GM12878 (cell line): ENCODE data around the gene MAZ. TPM values are rescaled to one million over a fixed set of nuclear protein-coding genes. Genes with fewer than 3 reads are reported as not detected.

Source experiments
- ATAC-seq: fragments of 200-7000 bp; cut with Tn5 transposase; 3 replicates; pipeline ENCODE4 v1.9.1; 2020; ENCODE audit warnings: mild to moderate bottlenecking, moderate library complexity
- BruUV-seq: library from RNA; stranded (reverse); fragments of 400-500 nt; replicated peaks from 2 replicates; lab custom pipeline; 2021; lab: Mats Ljungman, UMichigan
- CTCF ChIA-PET: fragments of 300-600 bp; sonication (Branson Sonifier 250); formaldehyde crosslinking; extraction: SDS; loops from one replicate; lab custom pipeline; 2021; ENCODE audit warnings: inconsistent platforms; lab: Yijun Ruan, JAX
- POLR2A ChIA-PET: fragments of 350-600 bp; formaldehyde crosslinking; extraction: SDS; loops from one replicate; lab custom pipeline; 2021; ENCODE audit warnings: inconsistent platforms; lab: Charles Lee
- RAD21 ChIA-PET: fragments of 300-600 bp; sonication (Branson Sonifier 250); formaldehyde crosslinking; loops from one replicate; lab custom pipeline; 2023; ENCODE audit warnings: antibody characterized with exemption; ENCODE audit not compliant: unreplicated experiment; lab: Charles Lee
- SMC1A ChIA-PET: fragments of 300-600 bp; sonication (Branson Sonifier 250); formaldehyde crosslinking; loops from one replicate; lab custom pipeline; 2023; ENCODE audit not compliant: unreplicated experiment, uncharacterized antibody; lab: Charles Lee
- DNase-seq: peaks from one replicate; pipeline ENCODE4 v3.0.0-alpha.2; 2011; ENCODE audit warnings: low read depth, low spot score
- FAIRE-seq: peaks from 3 replicates; lab custom pipeline; 2011; peaks lifted over from hg19 to GRCh38; lab: Jason Lieb, UNC
- H2AFZ ChIP-seq: 2 replicates; pipeline ENCODE4 v1.6.0; 2011; ENCODE audit warnings: low read depth, low read length, control low read depth; ENCODE audit not compliant: control insufficient read depth
- H3K27ac ChIP-seq: 2 replicates; pipeline ENCODE4 v1.5.1; 2011; ENCODE audit warnings: control low read depth; ENCODE audit not compliant: control insufficient read depth, insufficient read depth
- H3K27me3 ChIP-seq, 2 experiments: replicated peaks in 1 of 2; 2 replicates each; pipeline versions ENCODE4 v1.6.0 to v1.6.1; 2011; ENCODE audit warnings: low read length in 1 of 2; ENCODE audit not compliant: control insufficient read depth in 2 of 2, insufficient read depth in 2 of 2
- H3K36me3 ChIP-seq, 2 experiments: 2 replicates each; pipeline ENCODE4 v1.5.1; 2011; ENCODE audit warnings: low read length in 1 of 2; ENCODE audit not compliant: control insufficient read depth in 2 of 2, insufficient read depth in 2 of 2
- H3K4me1 ChIP-seq: 2 replicates; pipeline ENCODE4 v1.6.1; 2011; ENCODE audit warnings: mild to moderate bottlenecking, low read length, moderate library complexity, mixed read lengths; ENCODE audit not compliant: control insufficient read depth, insufficient read depth
- H3K4me2 ChIP-seq: 2 replicates; pipeline ENCODE4 v1.6.0; 2011; ENCODE audit warnings: control low read depth; ENCODE audit not compliant: control insufficient read depth, insufficient read depth
- H3K4me3 ChIP-seq: fragments of 200-600 bp; sonication (generic); 2 replicates; pipeline ENCODE4 v1.5.1; 2016
- H3K79me2 ChIP-seq: 2 replicates; pipeline ENCODE4 v1.6.0; 2011; ENCODE audit warnings: low read length; ENCODE audit not compliant: control insufficient read depth, insufficient read depth
- H3K9ac ChIP-seq: 2 replicates; pipeline ENCODE4 v1.8.0; 2011; ENCODE audit warnings: low read length, control low read depth, mixed read lengths; ENCODE audit not compliant: control insufficient read depth, insufficient read depth
- H3K9me3 ChIP-seq: replicated peaks from 3 replicates; pipeline ENCODE4 v1.5.1; 2011; ENCODE audit warnings: mild to moderate bottlenecking, low read length; ENCODE audit not compliant: control insufficient read depth, insufficient read depth
- H4K20me1 ChIP-seq: 2 replicates; pipeline ENCODE4 v1.6.0; 2011; ENCODE audit not compliant: control insufficient read depth, insufficient read depth
- CHD1 ChIP-seq: IDR thresholded peaks from 2 replicates; pipeline ENCODE4 v1.6.1; 2012; ENCODE audit warnings: low read depth, low read length, improper control_type of control experiment
- DPF2 ChIP-seq: fragments of 450-650 bp; IDR thresholded peaks from 2 replicates; pipeline ENCODE4 v1.6.1; 2017; ENCODE audit warnings: mild to moderate bottlenecking
- EP300 ChIP-seq, 2 experiments: fragments of 150-350 bp in 1 of 2; IDR thresholded peaks; 2 replicates each; pipeline ENCODE4 v1.6.1; 2011 to 2012; ENCODE audit warnings: low read depth in 2 of 2, low read length in 2 of 2, borderline replicate concordance in 1 of 2, improper control_type of control experiment in 1 of 2, inconsistent platforms in 1 of 2; ENCODE audit not compliant: control insufficient read depth in 1 of 2
- IKZF1 ChIP-seq: fragments of 450-650 bp; conservative IDR thresholded peaks from 2 replicates; pipeline ENCODE4 v1.6.1; 2017; ENCODE audit warnings: antibody characterized with exemption, mild to moderate bottlenecking
- IKZF2 ChIP-seq, 2 experiments: fragments of 450-650 bp; IDR thresholded peaks; 2 replicates each; pipeline ENCODE4 v1.6.1; 2017; ENCODE audit warnings: mild to moderate bottlenecking in 2 of 2, moderate library complexity in 2 of 2
- POLR2A ChIP-seq: IDR thresholded peaks from 2 replicates; pipeline ENCODE4 v1.6.1; 2011; ENCODE audit warnings: low read depth, mild to moderate bottlenecking, low read length
- SP1 ChIP-seq: IDR thresholded peaks from one replicate; pipeline ENCODE4 v1.6.1; 2011; ENCODE audit warnings: low read depth, low read length
- SPI1 ChIP-seq: IDR thresholded peaks from 2 replicates; pipeline ENCODE4 v1.6.1; 2011; ENCODE audit warnings: low read depth, mild to moderate bottlenecking, low read length, moderate library complexity, borderline replicate concordance; ENCODE audit not compliant: insufficient read depth
- WGBS: methylation state at CpG from one replicate; pipeline ENCODE4 v1.1.6; 2016; ENCODE audit warnings: low lambda C conversion rate; ENCODE audit not compliant: insufficient replicate concordance, insufficient coverage; ENCODE audit errors: missing lambda C conversion rate; 5-methylcytosine and 5-hydroxymethylcytosine counted together
- in situ Hi-C: fragments of 300-500 bp; cut with MboI; formaldehyde crosslinking; loops from 9 replicates; pipeline ENCODE4 v1.14.3; 2018; ENCODE audit warnings: mixed read lengths
- intact Hi-C: fragments of 100-400 bp; cut with micrococcal nuclease; formaldehyde crosslinking; loops from one replicate; pipeline ENCODE4 v1.14.2; 2022; ENCODE audit not compliant: unreplicated experiment
- polyA plus RNA-seq, 11 experiments: library from polyadenylated mRNA; depleted of rRNA in 4 of 11; unstranded in 6 of 11; stranded (reverse) in 5 of 11; fragments of >200 nt; fragmentation: Nextera tagmentation in 4 of 11; fragmentation: Illumina TruSeq in 1 of 11; extraction: Ambion mirVana in 4 of 11; extraction: Trizol in 1 of 11; gene quantifications; 1 replicate in 1 of 11; 2 replicates in 10 of 11; pipeline versions ENCODE4 v1.2.1 to v1.2.3, GENCODE V29; 2011 to 2016; ENCODE audit warnings: inconsistent platforms in 2 of 11, missing spikeins in 2 of 11, low read depth in 1 of 11
- total RNA-seq, 4 experiments: library from RNA; depleted of rRNA in 3 of 4; stranded (reverse); fragments of >200 nt in 3 of 4; fragmentation: Illumina TruSeq in 1 of 4; extraction: Trizol in 1 of 4; gene quantifications; 2 replicates each; pipeline versions ENCODE4 v1.2.1 to v1.2.3, GENCODE V29; 2013 to 2021
- TF ChIP-seq, protein P1 (sequence below): IDR thresholded peaks from 2 replicates; pipeline ENCODE4 v1.6.1; 2011; ENCODE audit warnings: borderline replicate concordance, low read depth, mild to moderate bottlenecking, moderate library complexity, low read length; ENCODE audit not compliant: insufficient read depth, poor library complexity, severe bottlenecking
- TF ChIP-seq, protein P2 (sequence below): IDR thresholded peaks from 2 replicates; pipeline ENCODE4 v1.6.1; 2012; ENCODE audit warnings: low read depth, low read length, improper control_type of control experiment
- TF ChIP-seq, protein P3 (sequence below): fragments of 450-650 bp; IDR thresholded peaks from 2 replicates; pipeline ENCODE4 v1.6.1; 2016; ENCODE audit warnings: mild to moderate bottlenecking

MAZ gene
- total and polyA plus RNA-seq, 10 of the 15 experiments (the other 5 are each of a cell fraction or from before 2014, with no cell fraction given) = 23.9 to 309 (median 116) TPM

DNA sequence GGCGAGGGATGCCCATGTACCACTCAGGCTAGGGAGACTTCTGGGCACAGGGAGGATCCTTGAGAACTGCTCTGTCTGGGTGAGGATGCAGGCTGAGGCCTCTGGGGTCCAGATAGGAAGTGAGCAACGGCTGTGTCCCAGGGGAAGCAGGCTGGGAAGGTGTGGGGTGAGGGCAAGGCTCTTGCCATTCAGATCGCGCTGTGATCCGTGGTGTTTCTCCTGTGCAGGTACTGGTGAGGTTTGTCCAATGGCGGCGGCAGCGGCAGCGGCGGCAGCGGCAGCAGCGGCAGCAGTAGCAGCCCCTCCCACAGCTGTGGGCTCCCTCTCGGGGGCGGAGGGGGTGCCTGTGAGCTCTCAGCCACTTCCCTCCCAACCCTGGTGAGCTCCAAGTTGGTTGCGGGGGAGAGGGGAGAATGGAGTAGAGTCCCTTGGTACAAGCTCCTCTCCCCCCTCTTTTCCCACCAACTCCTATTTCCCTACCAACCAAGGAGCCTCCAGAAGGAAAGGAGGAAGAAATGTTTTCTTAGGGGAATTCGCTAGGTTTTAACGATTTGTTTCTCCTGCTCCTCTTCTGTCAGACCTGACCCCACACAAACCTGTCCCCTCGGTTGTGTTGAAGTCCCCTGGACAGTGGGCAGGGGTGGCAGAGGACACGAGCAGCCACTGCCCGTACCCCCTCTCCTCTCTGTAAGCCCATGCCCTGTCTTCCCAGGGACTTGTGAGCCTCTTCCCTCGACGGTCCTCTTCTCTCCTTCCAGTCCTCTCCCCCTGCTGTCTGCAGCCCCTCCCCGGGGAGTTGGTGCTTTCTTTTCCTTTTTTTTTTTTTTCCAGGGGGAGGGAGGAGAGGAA lies 3.7 kb downstream of the MAZ start:
- Histone ChIP-seq H3K36me3 (peaks cover 7 to 13% of the 10 kb centered on the region in 2 experiments; a peak in 2 of 4 replicates), H4K20me1 (no peaks in the 10 kb centered on the region), H3K4me1 (peaks cover 27% of the 10 kb centered on the region), H3K27me3 (no peaks in the 10 kb centered on the region), H2AFZ (no peak overlapping the region), H3K9ac (0 out of 2 replicates have a peak overlapping the region, but pooled peaks have one; percentile 22), H3K27ac (peak overlapping the region; percentile 1; the same call in 1 of the 2 replicates), H3K4me3 (peak overlapping the region; percentile 85; the same call in 1 of the 2 replicates), H3K79me2 (peaks cover 28% of the 10 kb centered on the region)
- WGBS = 54% methylated on average over 23 of the region's 23 CpGs
- DNase-seq = no peak
- RAD21 ChIA-PET = interaction anchor here (0.6 to 1.0 kb wide), 2 partner anchors 16 to 38 kb away, joined by 3 to 4 read pairs; no protein-coding TSS in a partner anchor
- ATAC-seq = no peak
- in situ Hi-C loops (no loop called here), intact Hi-C loops (loop anchor here (5.0 kb wide), 1 partner anchor 108 kb away; no protein-coding TSS in a partner anchor)
- FAIRE-seq = no peak
- TF ChIP-seq, protein P1, sequence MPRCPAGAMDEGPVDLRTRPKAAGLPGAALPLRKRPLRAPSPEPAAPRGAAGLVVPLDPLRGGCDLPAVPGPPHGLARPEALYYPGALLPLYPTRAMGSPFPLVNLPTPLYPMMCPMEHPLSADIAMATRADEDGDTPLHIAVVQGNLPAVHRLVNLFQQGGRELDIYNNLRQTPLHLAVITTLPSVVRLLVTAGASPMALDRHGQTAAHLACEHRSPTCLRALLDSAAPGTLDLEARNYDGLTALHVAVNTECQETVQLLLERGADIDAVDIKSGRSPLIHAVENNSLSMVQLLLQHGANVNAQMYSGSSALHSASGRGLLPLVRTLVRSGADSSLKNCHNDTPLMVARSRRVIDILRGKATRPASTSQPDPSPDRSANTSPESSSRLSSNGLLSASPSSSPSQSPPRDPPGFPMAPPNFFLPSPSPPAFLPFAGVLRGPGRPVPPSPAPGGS = no peak
- TF ChIP-seq POLR2A (0 out of 2 replicates have a peak, but pooled peaks have one; percentile 22), IKZF2 (IDR thresholded peaks at IDR 0.05) (no peak), EP300 (IDR thresholded peaks at IDR 0.05; ENCODE audit: borderline replicate concordance in 1 of 2, control insufficient read depth in 1 of 2, low read depth in 2 of 2, low read length in 2 of 2) (no peak), SP1 (no peak), DPF2 (no peak), SPI1 (no peak; the same call in 1 of the 2 replicates), IKZF1 (peak; percentile 20; the same call in 1 of the 2 replicates), CHD1 (no peak)
- TF ChIP-seq, protein P2, sequence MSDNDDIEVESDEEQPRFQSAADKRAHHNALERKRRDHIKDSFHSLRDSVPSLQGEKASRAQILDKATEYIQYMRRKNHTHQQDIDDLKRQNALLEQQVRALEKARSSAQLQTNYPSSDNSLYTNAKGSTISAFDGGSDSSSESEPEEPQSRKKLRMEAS = no peak
- TF ChIP-seq, protein P3, sequence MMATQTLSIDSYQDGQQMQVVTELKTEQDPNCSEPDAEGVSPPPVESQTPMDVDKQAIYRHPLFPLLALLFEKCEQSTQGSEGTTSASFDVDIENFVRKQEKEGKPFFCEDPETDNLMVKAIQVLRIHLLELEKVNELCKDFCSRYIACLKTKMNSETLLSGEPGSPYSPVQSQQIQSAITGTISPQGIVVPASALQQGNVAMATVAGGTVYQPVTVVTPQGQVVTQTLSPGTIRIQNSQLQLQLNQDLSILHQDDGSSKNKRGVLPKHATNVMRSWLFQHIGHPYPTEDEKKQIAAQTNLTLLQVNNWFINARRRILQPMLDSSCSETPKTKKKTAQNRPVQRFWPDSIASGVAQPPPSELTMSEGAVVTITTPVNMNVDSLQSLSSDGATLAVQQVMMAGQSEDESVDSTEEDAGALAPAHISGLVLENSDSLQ = no peak
- TF ChIP-seq, all 136 proteins: peak for 2
- H3K9me3 ChIP-seq = no peaks in the 10 kb centered on the region
- ChIA-PET POLR2A (interaction anchor here (0.8 to 1.5 kb wide), 5 partner anchors 8 to 67 kb away, joined by 3 to 6 read pairs (median 4); partner anchors contain the start of genes KIF22 and MVP), CTCF (interaction anchor here (0.6 to 1.1 kb wide), 3 partner anchors 10 to 222 kb away, joined by 3 to 4 read pairs (median 3); partner anchors contain the start of gene MVP), SMC1A (interaction anchor here (1.4 to 2.1 kb wide), 3 partner anchors 12 to 78 kb away, joined by 4 to 5 read pairs (median 4); no protein-coding TSS in a partner anchor)
- BruUV-seq = no TSS peak
- peak overlapping the region; percentile 99 for H3K4me2 ChIP-seq
